ENCODE results near the gene B4GAT1.
A peak's percentile ranks its signal among the peaks of the same experiment; 100 is the strongest.
"Not testable (repeated sequence)": the region's sequence is repeated elsewhere in the genome, so short reads cannot be mapped to it uniquely, and the experiment has no call there.

B4GAT1 gene

DNA sequence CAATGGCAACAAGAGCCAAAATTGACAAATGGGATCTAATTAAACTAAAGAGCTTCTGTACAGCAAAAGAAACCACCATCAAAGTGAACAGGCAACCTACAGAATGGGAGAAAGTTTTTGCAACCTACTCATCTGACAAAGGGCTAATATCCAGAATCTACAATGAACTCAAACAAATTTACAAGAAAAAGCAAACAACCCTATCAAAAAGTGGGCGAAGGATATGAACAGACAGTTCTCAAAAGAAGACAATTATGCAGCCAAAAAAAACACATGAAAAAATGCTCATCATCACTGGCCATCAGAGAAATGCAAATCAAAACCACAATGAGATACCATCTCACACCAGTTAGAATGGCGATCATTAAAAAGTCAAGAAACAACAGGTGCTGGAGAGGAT lies 27.1 kb downstream of the B4GAT1 start:
- DNase-seq, result not testable (repeated sequence)

DNA sequence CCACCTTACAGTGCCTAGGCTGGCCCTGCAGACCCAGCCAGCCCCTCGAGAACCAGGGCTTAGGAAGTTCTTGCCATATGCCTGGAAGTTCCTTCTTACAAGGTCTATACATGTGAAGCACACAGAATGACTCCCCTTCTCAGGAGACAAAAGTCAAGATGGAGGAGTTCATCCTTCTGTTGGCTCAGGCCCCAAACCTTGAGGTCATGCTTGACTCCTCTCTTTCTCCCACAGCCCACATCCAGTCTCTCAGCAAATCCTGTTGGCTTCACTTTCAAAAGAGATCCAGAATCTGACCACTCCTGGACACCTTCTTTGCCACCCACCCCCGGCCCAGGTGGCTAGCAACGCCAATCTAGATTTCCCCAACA lies 28.8 kb downstream of the B4GAT1 start:
- no peak for DNase-seq

DNA sequence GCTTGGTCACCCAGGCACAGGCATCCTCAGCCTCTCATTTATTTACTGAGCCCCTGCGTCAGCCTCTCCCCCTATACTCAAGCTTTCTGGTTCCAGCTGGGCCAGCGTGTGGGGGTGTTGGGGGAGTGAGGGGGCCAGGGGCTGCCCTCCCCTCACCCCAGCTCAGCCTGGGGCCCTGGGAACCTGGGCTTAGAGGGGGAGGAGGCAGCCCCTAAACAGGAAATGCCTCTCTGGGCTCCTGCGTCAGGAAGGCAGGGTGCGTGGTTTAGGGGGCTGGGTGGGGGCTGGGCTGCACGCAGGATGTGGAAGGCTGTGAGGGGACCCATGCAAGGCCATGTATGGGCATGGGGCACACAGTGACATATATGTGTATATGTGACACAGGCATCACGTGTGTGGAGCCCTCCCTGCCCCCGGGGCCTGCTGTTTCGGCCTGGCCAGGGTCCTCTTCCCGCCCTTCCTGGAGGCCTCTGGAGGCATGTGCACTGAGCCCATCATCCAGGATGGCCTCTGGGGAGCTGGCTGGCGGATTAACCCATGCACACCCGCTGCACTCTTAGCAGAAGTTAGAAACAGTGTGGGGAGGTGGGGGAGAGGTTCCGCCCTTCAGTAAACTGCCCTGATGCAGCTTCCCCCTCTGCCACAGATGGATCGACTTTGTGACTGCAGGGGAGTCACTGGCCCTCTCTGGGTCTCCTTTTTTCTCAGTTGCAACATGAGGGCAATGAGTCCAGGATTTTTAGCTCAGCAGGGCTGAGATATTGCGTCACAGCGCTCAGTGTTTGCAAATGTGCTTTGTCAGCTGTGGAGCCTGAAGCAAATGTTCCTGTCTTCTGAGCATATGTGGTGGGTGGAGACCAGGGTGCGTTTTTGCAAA lies 29.5 kb downstream of the B4GAT1 start:
- peak; percentile 85 for DNase-seq

DNA sequence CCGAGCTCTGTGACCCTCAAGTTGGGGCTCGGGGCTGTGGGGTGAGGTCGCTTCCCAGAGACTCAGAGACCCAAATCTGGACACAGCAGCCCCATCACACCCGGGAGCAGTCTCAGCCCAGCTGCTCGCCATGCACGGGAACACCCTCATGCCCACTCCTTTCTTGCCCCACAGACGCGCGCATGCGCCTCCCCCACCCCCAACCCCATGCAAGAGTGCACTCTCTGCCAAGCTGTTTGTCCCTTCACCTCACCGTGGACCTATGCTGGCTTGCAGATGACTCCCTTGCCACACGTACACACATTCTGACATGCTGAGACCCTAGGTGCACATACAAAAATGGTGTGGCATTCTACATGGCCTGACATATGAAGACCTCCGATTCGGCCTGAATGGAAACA lies 30.1 kb downstream of the B4GAT1 start:
- DNase-seq, result peak; percentile 15

DNA sequence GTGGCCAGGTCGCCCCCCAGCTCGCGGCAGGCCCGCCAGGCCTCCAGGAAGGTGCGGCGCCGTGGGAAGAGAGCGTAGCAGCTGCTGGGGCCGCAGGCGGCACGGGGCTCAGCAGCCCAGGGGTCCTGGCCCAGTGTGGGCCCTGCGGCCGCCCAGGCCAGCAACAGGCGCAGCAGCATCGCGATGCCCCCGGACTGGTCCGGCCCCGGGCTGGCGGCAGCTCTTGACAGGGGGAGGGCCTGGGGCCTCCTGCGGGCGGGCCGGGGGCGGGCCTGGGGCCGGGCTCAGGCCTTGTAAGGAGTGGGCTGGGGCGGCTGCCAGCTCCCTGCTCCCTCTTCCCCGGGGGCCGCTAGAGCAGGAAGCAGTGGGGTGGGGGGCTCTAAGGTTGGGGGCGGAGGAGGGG lies 30.6 kb downstream of the B4GAT1 start, which contains the start of gene CD248:
CD248 (minus strand) TSS at position 196 of the 403 bp plus-strand sequence; CDS start at position 179, 17 bp downstream.
- DNase-seq, result no peak

DNA sequence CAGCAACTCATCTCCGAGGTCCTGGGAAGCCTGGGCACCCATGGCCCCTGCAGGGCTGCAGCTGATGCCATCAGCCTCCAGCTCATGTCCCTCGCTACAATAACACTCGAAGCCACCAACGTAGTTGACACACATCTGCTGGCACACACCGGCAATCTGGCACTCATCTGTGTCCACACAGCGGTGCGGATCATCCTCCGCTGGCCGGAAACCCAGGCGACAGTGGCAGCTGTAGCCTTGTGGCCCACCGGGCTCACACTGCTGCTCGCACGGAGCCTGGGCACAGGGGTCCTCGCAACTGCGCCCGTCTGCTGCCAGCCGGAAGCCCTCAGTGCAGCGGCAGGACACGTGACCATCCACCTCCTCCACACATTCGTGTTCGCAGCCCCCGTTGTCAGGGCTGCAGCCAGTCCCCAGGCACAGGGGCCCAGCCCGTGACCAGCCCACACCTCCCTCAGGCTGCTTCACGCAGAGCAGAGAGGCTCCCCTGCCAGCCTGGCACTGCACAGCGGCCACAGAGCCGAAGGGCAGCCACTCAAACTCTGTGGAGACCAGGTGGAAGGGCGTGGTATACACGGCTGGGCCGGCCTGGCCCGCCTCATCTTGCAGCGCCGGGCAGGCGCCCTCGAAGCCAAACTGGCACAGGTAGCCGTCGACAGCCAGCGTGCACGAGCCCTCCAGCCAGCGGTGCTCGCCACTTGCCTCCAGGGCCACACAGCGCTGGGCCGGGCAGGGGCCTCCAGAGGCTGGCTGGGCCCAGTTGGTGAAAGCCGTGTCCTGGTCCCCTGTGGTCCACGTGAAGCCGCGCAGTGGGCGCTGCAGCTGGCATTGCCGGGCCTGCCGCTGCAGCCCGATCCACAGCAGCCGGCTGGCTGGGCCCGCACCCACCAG lies 31.3 kb downstream of the B4GAT1 start:
- no peak for DNase-seq

DNA sequence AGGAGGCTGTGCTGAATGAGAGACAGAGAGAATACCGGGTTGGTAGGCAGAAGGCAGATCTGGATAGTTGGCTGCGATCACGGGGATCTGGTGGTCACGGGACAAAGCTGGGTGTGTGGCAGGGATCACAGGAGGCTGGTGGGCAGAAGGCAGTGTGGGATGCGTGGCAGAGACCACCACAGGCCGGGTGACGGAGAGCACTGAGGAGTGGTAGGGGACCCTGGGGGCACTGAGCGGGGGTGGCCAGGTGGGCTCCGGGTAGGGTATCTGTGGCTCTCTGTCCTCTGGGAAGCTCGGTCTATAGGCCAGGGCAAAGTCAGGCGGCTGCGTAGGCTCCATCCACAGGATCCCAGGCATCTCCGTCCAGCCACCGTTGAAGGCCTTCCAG lies 31.9 kb downstream of the B4GAT1 start:
- no peak for DNase-seq

DNA sequence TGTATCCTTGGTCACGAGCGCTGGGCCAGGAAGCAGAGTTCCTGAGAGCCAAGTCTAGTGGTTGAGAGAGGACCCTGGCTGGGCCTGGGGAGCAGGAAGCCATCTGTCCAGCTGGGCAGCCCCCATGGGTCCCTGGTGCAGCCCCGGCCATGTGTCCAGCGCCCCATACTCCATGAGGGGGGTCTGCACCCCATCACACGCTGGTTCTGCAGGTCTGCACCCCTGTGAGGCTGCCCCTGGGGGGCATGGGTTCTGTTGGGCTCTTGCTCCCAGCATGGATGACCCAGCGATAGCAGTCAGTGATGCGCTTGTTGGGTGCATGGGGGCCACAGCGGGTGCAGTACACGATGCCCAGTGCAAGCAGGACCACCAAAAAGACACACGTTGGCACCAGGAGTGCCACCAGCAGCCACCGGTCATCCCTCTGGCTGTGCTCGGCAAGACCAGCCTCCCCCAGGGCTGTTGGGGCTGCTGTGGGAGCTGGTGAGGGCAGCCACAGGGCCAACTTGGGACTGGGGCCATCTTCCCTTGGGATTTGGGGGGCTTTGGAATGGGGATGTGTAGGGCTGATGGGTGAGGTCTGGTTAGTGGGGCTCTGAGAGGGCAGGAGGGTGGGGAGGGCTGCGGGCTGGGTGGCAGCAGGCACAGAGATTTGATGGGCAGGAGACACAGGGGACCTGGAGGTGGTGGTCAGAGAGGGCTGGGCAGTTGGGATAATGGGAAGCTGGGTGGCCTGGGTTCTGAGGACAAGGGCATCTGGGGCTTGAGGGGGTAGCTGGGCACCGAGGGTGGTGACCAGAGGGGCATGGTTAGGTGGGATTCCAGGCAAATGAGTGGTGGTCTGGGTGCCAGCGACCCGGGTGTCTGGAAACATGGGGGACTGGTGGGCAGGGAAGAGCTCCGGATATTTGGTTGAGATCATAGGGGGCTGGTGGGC lies 32.6 kb downstream of the B4GAT1 start:
- no peak for DNase-seq

DNA sequence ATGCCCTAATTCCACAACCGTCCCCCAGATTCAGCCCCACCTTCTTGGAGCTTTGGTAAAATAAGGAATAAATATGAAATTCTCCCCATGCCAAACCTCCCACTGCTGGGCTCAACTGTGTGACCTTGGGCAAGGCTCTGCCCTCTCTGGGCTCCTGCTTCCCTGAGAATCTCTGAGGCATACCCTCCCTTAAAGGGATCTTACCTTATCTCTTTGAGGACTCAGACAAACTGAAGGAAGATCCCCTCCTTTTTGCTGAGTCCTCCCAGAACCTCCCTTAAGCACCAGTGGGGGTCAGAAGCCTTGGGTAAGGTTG lies 33.3 kb downstream of the B4GAT1 start:
- DNase-seq, result no peak

DNA sequence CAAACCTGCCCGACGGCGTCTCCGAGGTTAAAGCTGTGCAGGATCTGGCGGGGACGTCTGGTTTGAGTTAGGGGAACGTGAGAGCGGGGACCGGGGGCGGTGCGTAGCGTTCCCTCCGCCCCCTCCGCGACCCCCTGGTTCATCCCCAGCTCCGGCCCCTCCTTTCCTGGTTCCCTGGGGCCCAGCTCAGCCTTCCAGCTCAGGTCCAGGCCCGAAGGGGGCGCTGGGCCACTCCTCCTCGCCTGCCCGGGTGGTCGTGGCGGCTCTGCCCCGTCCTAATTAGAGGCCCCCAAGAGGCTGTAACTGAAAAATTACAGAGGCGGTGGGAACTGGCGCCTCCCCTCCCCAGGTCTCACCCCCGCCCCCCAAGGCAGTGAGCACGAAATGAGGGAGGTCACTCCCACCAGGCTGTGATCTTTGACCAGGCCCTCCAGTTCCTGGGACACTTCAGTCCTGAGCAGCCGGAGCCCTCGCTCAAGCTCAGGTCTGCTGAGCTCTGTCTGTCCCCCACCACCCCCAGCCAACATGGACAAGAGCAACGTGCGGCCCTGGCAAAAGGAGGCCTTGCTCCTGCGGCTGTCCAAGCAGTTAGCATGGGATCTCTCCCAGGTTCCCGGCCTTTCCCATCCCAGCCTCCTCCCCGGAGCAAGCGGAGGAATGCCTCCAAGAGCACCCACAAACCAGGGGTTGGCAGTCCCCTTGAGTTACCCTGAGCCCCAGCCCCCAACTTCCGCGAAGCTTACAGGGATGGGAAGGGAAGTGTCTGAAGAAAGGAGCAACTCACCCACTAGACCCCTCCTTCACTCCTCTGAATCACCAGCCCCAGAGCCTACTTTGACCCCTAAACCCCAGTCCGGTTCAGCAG lies 33.9 kb downstream of the B4GAT1 start:
- DNase-seq, result no peak

DNA sequence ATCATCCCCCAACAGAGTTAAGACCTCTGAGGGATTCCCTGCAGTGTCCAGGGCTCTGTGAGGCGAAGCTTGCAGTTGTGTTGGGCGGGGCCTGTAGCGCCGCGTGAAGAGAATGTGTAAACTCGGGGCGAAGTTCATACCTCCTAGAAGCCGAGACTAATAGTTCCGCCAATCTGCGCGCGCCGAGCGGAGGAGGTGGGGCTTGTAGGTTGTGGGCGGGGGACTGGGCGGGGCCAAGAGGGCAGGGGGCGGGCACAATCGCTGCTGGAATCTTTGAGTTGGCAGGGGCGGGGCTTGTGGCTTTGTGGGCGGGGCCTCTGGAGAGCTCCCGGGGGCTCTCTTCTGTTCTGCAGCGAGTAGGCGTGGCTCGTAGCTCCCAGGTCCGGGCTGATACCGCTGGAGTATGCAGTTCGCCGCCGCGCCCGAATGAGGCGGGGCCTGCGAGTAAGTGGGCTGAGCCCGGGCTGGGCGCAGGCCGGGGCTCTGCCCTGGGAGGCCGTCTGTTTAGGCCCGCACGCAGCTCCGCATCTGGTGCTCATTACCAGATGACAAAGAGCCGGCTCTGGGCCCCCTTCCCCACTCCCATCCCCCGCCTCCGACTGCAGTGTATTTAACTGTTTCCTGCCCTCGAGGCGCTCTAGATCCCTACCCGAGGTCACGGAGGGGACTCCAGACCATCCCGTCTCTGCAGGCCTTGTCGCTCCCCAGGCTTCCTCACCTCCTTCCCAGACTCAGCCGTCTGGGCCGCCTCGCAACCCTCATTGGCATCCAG lies 34.7 kb downstream of the B4GAT1 start:
- DNase-seq, result peak; percentile 98

DNA sequence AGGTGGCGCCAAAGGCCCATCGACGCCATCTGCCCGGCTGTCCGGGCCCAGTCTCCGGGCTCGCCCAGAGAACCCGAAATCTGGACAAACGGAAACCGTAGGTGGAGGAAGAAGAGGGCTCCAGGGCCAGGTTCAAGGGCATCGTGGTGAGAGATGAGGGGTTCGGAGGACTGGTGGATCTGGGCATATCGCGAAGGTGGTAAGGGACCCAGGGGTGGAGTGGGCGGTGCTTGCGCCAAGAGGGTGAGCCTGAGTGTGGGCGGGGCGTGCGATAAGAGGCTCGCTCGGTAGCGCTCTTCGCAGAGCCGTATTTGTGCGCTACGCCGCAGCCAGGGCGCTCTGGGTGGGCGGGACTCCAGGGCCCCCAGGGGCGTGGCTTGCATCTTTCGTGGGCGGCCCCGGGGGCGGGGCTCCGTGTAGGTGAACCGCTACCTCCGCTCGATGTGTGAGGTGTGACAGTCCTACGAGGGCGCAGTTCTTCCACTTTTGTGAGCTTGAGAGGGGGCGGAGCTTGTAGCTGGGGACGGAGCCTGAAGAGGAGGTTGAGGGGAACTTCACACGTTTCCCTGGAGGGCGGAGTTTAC lies 35.4 kb downstream of the B4GAT1 start:
- peak; percentile 88 for DNase-seq

DNA sequence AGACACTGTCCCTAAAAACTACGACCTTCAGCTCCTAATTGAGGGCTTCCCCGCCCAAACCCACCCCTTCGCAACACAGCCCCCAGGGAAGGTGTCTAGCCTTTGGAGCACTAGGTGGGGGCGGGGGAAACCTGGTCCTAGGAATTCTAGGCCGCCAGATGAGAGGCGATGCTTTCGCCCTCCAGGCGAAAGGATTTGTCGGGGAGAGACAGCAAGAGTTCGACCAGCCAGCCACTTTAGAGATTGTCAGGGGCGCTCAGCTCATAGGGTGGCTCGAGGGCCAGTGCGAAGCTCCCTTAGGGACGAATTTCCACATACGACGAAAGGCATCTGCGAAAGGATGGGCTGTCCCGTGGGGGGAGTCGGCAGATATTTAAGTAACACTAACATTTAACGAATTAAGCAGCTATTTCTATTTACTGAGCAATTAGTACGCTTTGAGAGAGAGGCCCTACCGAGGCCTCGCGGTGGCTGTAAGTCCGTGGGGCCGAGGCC lies 35.9 kb downstream of the B4GAT1 start:
- no peak for DNase-seq

DNA sequence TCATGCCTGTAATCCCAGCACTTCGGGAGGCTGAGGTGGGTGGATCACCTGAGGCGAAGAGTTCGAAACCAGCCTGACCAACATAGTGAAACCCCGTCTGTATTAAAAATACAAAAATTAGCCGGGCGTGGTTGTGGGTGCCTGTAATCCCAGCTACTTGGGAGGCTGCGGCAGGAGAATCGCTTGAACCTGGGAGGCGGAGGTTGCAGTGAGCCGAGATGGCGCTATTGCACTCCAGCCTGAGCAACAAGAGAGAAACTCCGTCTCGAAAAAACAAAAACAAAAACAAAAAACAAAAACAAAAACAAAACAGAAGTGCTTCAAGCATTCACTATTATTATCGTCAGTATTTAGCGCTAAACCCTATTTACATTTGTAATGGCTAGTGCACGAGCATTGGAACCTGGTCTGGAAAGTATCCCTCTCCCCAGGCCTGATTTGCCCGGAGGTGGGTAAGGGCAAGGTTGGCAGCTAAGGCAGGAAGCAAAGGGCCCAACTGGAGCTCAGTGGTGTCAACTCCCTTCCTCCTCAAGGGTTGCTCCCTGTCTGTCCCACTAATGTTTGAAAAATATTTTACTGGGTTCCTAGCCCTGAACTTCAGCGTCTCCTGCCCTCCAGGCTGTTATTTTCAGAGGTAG lies 36.5 kb downstream of the B4GAT1 start:
- DNase-seq, result not testable (repeated sequence)

DNA sequence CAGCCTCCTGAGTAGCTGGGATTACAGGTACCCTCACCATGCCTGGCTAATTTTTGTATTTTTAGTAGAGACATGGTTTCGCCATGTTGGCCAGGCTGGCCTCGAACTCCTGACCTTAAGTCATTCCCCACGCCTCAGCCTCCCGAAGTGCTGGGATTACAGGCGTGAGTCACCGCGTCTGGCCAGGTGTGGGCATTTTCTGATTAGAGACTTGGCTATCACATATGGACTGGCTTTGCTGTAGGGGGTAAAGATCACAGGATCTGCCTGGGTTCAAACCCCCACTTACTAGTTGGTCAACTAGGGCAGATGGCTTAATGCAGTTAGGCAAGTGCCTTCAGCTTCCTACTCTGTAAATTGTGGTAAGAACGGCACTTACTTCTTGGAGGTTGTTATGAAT lies 37.1 kb downstream of the B4GAT1 start:
- no peak for DNase-seq

DNA sequence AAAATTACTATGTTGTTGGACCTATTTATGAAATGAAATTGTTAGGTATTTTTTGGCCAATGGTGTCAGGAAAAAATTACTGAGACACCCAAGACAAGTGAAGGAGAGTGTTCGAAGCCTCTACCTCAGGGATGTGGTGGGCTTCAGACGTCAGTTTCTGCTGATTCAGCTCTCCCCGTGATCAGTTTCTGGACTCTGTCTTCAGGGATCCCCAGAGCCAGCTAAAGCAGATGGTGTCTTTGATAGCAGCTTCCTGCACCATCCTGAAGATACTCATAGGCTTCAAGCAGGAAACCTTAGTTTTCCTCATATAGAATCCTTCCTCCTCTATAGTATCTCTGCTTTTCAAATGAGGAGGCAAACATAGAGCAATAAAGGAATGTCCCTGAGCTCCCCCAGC lies 38.0 kb downstream of the B4GAT1 start:
- no peak for DNase-seq

DNA sequence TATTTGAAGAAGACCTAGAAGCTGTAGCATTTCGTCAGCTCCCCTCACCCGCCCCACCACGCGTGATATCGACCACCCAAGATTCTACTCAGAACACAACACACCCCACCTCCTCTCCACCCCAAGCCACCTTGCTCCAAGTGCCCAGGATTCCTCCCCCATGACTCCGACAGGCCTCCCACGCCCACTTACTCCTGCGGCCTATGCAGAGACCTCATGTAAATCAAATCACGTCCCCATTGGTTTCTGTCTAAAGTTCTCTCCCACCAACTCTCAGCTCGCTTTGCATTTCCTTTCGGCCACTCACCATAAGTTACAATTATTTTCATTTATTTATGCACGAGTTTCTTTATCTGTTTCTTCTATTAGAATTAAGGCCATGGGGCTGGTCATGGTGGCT lies 44.8 kb downstream of the B4GAT1 start:
- DNase-seq, result no peak

DNA sequence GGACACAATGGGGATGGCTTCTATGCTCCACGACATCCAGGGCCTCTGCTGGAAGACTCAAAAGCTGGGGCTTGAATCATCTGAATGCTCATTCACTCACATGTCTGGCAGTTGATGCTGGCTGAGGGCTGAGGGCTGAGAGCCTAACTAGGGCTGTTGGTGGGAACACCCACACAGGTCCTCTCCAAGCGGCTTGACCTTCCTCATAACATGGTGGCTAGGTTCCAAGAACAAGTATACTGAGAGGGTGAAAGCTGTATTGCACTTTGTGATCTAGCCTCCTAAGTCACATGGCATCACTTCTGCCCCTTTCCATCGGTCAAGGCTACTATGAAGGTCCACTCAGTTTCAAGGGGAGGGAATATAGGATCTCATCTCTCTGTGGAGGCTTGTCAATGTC lies 48.2 kb downstream of the B4GAT1 start:
- peak; percentile 33 for DNase-seq

DNA sequence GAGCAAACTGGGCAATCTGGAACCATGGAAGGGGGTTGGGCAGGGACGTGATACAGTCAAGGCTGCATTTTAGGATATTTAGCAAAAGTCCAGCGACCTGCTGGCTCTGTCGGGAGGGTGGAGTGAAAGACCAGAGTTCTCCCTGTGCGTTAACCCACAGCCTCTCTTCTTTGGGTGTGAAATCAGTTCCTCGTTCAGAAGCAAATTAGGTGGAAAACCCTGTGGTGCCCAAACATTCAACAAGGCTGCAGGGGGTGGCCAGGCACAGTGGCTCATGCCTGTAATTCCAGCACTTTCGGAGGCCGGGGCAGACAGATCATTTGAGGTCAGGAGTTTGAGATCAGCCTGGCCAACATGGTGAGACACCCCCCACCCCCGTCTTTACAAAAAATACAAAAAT lies 49.8 kb downstream of the B4GAT1 start:
- DNase-seq, result no peak

Data from suppressor macrophage treated with lipopolysaccharide for 4 hours (primary cell).